ENCODE results near the gene CENPM. TPM values are rescaled to one million over a fixed set of nuclear protein-coding genes. Genes with fewer than 3 reads are reported as not detected.

The CENPM gene
- total RNA-seq, 2 experiments from 2014 or later, result 189 to 354 TPM

- no peak overlapping the region for H3K4me3 ChIP-seq (ENCODE audit: low read depth, low read length, poor library complexity, severe bottlenecking)
- DNase-seq (ENCODE audit: low spot score), result no peak
- H3K4me1 ChIP-seq (ENCODE audit: insufficient read depth, low read length, poor library complexity, severe bottlenecking), result no peaks in the 10 kb centered on the region
- H4K20me1 ChIP-seq (ENCODE audit: insufficient read depth, low read length), result no peaks in the 10 kb centered on the region
- H3K79me2 ChIP-seq (ENCODE audit: insufficient read depth, low read depth, low read length), result no peaks in the 10 kb centered on the region
- no TSS peak for BruUV-seq (replicated peaks)
- no peak overlapping the region for H2AFZ ChIP-seq (ENCODE audit: low read length)
- H3K36me3 ChIP-seq (ENCODE audit: insufficient read depth, low read length), result no peaks in the 10 kb centered on the region
- no peak overlapping the region for H3K27ac ChIP-seq (ENCODE audit: low read depth, low read length, poor library complexity, severe bottlenecking)
- POLR2A ChIA-PET, result interaction anchor here (0.6 kb wide), 1 partner anchor 1592 kb away, joined by 3 read pairs; no protein-coding TSS in a partner anchor
- H3K4me2 ChIP-seq (ENCODE audit: low read length), result no peak overlapping the region
- H3K9me3 ChIP-seq (ENCODE audit: low read length), result no peaks in the 10 kb centered on the region
- no peaks in the 10 kb centered on the region for H3K9me2 ChIP-seq (ENCODE audit: insufficient read depth, low read length)
- TF ChIP-seq CTCF (conservative IDR thresholded peaks at IDR 0.05; ENCODE audit: low read length), result no peak
- TF ChIP-seq EZH2phosphoT487 (IDR thresholded peaks at IDR 0.05; ENCODE audit: borderline replicate concordance, low read depth, low read length), result no peak
- CTCF ChIA-PET (ENCODE audit: unreplicated experiment), result no interaction called here
- intact Hi-C loops (cut with micrococcal nuclease; ENCODE audit: unreplicated experiment), result loop anchor here (10.0 kb wide), 1 partner anchor 80 kb away; no protein-coding TSS in a partner anchor
Observed at GRCh38 chr22:41974691-41975290, 27.8 kb upstream of the CENPM start.

GRCh38 chr22:41971431-41971830, 24.5 kb upstream of the CENPM start:
- Histone ChIP-seq H3K4me2 (ENCODE audit: low read length) (no peak overlapping the region), H3K9me3 (ENCODE audit: low read length) (no peaks in the 10 kb centered on the region), H3K4me1 (ENCODE audit: insufficient read depth, low read length, poor library complexity, severe bottlenecking) (no peaks in the 10 kb centered on the region), H3K36me3 (ENCODE audit: insufficient read depth, low read length) (no peaks in the 10 kb centered on the region), H3K4me3 (ENCODE audit: low read depth, low read length, poor library complexity, severe bottlenecking) (no peak overlapping the region), H3K9me2 (ENCODE audit: insufficient read depth, low read length) (no peaks in the 10 kb centered on the region), H4K20me1 (ENCODE audit: insufficient read depth, low read length) (no peaks in the 10 kb centered on the region), H3K27ac (ENCODE audit: low read depth, low read length, poor library complexity, severe bottlenecking) (no peak overlapping the region), H3K79me2 (ENCODE audit: insufficient read depth, low read depth, low read length) (no peaks in the 10 kb centered on the region), H2AFZ (ENCODE audit: low read length) (no peak overlapping the region)
- ChIA-PET CTCF (ENCODE audit: unreplicated experiment) (no interaction called here), POLR2A (interaction anchor here (0.6 to 0.7 kb wide), 2 partner anchors 10 to 24 kb away, joined by 3 to 4 read pairs; no protein-coding TSS in a partner anchor)
- BruUV-seq (replicated peaks), result no TSS peak
- no peak for TF ChIP-seq CTCF (conservative IDR thresholded peaks at IDR 0.05; ENCODE audit: low read length)
- TF ChIP-seq EZH2phosphoT487 (IDR thresholded peaks at IDR 0.05; ENCODE audit: borderline replicate concordance, low read depth, low read length), result no peak
- intact Hi-C loops (cut with micrococcal nuclease; ENCODE audit: unreplicated experiment), result loop anchor here (10.0 kb wide), 1 partner anchor 83 kb away; no protein-coding TSS in a partner anchor
- DNase-seq (ENCODE audit: low spot score), result no peak

- ChIA-PET POLR2A (interaction anchor here (0.6 to 0.7 kb wide), 2 partner anchors 9 to 25 kb away, joined by 3 to 4 read pairs; no protein-coding TSS in a partner anchor), CTCF (ENCODE audit: unreplicated experiment) (interaction anchor here (0.5 kb wide), 1 partner anchor 48 kb away, joined by 5 read pairs; no protein-coding TSS in a partner anchor)
- no TSS peak for BruUV-seq (replicated peaks)
- Histone ChIP-seq H4K20me1 (ENCODE audit: insufficient read depth, low read length) (no peaks in the 10 kb centered on the region), H3K9me2 (ENCODE audit: insufficient read depth, low read length) (no peaks in the 10 kb centered on the region), H3K79me2 (ENCODE audit: insufficient read depth, low read depth, low read length) (no peaks in the 10 kb centered on the region), H3K4me1 (ENCODE audit: insufficient read depth, low read length, poor library complexity, severe bottlenecking) (no peaks in the 10 kb centered on the region), H3K4me3 (ENCODE audit: low read depth, low read length, poor library complexity, severe bottlenecking) (no peak overlapping the region), H3K27ac (ENCODE audit: low read depth, low read length, poor library complexity, severe bottlenecking) (no peak overlapping the region), H3K36me3 (ENCODE audit: insufficient read depth, low read length) (no peaks in the 10 kb centered on the region), H3K4me2 (ENCODE audit: low read length) (no peak overlapping the region), H3K9me3 (ENCODE audit: low read length) (no peaks in the 10 kb centered on the region), H2AFZ (ENCODE audit: low read length) (no peak overlapping the region)
- TF ChIP-seq CTCF (conservative IDR thresholded peaks at IDR 0.05; ENCODE audit: low read length) (no peak), EZH2phosphoT487 (IDR thresholded peaks at IDR 0.05; ENCODE audit: borderline replicate concordance, low read depth, low read length) (no peak)
- intact Hi-C loops (cut with micrococcal nuclease; ENCODE audit: unreplicated experiment), result loop anchor here (10.0 kb wide), 1 partner anchor 84 kb away; no protein-coding TSS in a partner anchor
- DNase-seq (ENCODE audit: low spot score), result no peak
Observed at GRCh38 chr22:41970601-41971000, 23.6 kb upstream of the CENPM start.
